ENCODE measurements around the gene TADA2A.
"Not testable (repeated sequence)": the region's sequence is repeated elsewhere in the genome, so short reads cannot be mapped to it uniquely, and the experiment has no call there.

The TADA2A gene

DNA sequence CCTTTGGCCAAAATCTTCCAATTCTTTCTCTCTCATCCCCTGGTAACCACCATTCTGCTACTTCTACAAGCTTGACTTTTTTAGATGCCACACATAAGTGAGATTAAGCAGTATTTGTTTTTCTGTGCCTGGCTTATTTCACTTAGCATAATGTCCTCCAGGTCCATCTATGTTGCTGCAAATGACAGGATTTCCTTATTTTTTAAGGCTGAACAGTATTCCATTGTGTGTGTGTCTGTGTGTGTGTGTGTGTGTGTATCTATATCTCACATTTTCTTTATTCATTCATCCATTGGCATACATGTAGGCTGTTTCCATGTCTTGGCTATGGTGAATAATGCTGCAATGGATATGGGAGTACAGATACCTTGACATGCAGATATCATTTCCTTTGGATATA is 6.2 kb upstream of the TADA2A start:
- DNase-seq (ENCODE audit: low read depth, low spot score): no peak

DNA sequence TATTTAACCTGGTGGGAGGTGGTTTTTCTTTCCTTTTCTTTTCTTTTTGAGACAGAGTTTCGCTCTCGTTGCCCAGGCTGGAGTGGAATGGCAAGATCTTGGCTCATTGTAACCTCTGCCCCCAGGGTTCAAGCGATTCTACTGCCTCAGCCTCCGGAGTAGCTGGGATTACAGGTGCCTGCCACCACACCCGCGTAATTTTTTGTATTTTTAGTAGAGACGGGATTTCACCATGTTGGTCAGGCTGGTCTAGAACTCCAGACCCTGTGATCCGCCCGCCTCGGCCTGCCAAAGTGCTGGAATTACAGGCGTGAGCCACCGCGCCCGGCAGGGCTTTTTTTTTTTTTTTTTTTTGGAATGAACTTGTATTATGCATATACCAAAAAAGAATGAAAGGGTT is 1.2 kb upstream of the TADA2A start:
- DNase-seq (ENCODE audit: low read depth, low spot score): not testable (repeated sequence)

DNA sequence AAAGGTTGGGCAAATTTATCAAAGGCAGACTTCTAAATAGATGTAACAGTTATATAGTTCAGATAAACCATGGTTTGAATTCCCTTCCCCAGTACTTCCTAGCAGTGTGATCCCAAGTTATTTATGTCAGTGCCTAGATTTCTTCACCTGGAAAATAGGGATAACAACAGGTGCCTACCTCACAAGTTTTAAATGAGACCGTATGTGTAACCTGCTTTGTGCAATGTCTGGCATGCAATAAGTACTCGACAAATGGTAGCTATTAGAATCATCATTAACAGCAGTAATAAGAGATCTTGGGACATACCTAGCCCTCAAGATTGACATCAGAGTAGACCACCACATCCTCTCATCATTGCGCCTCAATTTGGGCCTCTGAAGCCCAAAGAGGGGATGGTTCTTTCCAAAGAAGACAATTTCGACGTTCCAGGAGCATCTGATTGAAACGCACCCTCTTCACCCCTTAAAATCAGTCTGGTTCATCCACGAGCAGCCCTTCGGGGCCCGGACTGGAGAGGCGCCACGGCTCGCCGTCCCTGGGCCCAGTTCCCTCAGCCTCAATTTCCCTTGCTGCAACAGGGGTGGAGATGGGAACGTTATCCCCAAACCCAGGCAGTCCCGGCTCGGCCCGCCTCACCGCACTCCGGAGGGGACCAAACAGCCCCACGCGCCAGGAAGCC is 591 bp upstream of the TADA2A start:
- DNase-seq (ENCODE audit: low read depth, low spot score): no peak

DNA sequence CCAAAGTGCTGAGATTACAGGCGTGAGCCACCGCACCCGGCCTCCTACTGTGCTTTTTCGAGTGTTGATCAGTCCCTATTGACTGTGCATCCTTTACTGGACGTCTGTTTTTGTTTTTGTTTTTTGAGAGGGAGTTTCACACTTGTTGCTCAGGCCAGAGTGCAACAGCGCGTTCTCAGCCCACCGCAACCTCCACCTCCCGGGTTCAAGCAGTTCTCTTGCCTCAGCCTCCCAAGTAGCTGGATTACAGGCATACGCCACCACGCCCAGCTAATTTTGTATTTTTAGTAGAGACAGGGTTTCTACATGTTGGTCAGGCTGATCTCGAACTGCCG is 1.4 kb downstream of the TADA2A start:
- not testable (repeated sequence) for DNase-seq (ENCODE audit: low read depth, low spot score)

DNA sequence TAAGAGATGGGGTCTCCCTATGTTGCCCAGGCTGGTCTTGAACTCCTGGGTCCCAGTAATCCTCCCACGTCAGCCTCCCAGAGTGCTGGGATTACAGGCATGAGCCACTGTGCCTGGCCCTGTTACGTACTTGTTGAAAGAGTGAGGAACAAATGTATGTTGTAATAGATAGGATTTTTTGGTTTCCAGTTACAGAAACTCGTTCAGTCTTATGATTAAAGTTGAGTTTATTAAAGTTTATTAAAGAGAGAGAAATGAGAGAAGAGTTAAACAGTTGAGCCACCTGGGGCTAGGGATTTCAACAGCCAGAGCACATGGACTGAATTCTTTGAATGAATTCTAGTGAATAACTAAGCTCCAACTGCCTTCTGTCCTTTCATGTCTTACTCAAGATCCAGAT is 3.7 kb downstream of the TADA2A start:
- DNase-seq (ENCODE audit: low read depth, low spot score): no peak

DNA sequence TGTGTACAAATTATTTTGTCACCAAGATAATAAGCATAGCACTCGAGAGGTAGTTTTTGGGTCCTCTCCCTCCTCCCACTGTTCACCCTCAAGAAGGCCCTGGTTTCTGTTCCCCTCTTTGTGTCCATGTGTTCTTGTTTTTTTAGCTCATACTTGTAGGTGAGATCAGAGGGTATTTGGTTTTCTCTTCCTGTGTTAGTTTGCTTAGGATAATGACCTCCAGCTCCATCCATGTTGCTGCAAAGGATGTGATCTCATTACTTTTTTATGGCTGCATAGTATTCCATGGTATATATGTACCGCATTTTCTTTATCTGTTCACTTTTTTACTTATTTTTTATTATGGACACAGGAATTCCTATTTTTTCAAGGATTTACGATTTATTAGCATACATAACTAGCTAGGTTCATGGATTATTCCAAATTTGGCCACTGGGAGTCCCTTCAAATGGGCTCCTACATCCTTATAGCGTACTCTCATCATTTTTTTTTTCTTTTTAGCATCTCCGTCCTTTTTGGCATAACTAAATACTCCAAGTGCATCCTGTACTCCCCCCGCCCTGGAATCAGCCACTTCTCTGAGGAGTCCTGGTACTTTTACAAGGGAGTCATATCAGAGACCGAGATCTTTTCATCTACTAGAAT is 7.3 kb downstream of the TADA2A start:
- no peak for DNase-seq (ENCODE audit: low read depth, low spot score)

DNA sequence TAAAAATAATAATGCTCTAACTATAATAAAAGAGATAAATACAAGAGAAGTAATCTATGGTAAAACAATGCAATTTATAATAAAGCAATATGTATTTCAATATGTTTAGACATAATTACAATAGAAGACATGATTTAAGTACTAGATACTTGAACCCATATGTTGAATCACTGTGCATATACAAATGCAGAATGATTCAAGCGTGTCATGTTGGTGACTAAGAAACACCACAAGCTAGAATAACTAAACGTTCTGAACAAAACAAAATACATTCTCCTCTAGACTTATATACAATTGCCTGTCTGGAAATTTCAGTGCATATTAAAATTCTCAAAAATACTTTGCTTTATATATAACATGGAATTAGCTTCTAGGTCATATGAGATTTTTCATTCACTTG is 11.2 kb downstream of the TADA2A start:
- DNase-seq (ENCODE audit: low read depth, low spot score): peak; percentile 12

DNA sequence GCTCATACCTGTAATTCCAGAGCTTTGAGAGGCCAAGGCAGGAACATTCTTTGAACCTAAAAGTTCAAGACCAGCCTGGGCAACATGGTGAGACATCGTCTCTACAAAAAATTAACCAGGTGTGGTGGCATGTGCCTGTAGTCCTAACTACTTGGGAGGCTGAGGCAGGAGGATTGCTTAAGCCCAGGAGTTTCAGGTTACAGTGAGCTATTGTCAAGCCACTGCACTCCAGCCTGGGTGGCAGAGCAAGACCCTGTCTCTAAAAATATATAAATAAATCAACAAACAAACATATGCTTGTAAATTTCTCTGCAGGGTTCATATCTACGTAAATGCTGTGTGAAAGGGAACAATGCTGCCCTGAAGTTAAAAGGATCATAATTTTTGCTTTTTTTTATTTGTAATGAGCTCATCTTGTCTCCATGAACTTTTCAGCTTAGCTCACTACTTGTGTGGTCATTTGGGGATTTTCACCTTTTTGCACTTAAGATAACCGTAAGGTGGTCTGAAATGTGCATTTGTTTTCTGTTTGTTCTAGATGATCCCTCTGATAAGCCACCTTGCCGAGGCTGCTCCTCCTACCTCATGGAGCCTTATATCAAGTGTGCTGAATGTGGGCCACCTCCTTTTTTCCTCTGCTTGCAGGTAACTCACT is 16.4 kb downstream of the TADA2A start:
- no peak for DNase-seq (ENCODE audit: low read depth, low spot score)

DNA sequence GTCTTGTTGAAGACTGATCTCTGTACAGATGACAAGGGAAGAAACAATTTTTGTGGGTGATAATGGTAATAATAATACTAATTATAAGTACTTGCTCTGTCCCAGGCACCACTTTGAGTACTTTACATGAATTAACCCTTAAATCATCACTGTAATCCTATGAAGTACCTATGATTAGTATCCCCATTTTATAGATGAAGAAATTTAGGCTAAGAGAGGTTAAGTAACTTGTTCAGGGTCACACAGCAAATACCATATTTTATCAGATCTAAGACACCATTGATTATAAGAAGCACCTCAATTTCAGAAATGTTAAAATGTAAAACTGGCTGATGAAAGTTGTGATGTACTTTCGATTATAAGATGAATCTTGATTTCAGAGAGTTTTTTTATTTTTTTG is 18.6 kb downstream of the TADA2A start:
- DNase-seq (ENCODE audit: low read depth, low spot score): no peak

DNA sequence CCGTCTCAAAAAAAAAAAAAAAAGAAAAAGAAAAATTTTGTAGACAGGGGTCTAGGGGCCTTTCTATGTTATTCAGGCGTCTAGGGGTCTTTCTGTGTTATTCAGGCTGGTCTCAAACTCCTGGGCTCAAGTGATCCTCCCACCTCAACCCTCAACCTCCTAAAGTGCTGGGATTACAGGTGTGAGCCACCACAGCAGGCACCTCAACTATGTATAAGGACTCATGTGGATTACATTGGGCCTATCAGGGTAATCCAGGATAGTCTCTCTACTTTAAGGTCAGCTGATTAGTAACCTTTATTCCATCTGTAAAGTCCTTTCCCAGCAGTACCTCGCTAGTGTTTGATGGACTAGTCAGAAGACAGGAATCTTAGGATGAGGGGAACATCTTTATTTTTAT is 22.4 kb downstream of the TADA2A start:
- no peak for DNase-seq (ENCODE audit: low read depth, low spot score)

DNA sequence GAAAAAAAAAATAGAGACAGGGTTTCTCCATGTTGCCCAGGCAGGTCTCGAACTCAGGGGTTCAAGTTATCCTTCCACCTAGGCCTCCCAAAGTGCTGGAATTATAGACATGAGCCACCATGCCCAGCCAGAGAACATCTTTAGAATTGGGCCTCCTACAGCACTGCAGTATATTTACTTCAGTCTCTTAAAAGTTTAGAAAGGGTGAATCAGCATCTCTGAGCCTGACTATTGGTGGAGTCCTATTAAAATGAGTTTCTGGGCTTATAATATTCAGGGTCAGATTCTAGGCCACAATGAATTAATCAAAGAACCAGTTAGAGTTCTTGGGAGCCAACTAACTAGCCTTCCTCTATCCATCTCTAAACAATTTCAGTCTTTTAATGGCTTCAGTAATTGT is 22.8 kb downstream of the TADA2A start:
- no peak for DNase-seq (ENCODE audit: low read depth, low spot score)

DNA sequence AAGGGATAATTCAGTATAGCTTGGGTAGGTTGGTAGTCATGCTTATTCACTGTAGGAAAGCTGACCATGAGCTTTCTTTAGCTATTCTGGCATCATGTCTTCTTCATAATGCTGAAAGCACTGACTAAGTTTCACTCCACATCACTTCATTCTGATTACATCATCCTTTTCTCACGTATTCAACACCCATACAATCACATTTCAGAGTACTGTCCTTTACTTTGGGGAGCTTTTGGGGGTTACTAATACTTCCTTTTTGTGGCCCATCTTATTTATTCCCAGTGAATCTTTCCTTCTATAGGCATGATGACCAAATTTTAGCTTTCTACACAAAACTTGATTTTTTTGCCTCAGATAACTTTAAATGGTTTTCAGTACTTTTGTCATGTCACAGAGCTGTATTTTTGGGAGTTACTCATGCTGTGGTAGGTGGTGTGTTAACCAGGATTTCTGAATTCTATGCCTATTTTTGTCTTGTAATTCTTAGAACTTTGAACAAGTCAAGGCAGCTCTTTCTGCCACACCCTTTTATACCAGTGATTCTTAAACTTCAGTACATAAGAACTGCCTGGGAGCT is 23.5 kb downstream of the TADA2A start:
- peak; percentile 22 for DNase-seq (ENCODE audit: low read depth, low spot score)

DNA sequence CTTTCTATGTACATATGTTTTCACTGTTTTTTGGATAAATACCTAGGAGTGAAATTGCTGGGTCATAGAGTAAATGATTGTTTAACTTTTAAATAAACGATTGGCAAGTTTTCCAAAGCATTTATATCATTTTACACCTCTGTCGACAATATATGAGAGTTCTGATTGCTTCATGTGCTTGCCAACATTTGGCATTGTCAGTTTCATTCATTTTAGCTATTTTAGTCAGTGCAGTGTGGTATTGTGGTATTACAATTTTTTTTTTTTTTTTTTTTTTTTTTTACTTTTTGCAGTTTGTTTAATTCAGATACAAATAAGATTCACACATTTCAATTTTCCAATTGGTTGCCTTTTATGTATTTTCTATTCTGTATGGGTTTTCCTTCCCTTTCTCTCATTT is 26.0 kb downstream of the TADA2A start:
- no peak for DNase-seq (ENCODE audit: low read depth, low spot score)

DNA sequence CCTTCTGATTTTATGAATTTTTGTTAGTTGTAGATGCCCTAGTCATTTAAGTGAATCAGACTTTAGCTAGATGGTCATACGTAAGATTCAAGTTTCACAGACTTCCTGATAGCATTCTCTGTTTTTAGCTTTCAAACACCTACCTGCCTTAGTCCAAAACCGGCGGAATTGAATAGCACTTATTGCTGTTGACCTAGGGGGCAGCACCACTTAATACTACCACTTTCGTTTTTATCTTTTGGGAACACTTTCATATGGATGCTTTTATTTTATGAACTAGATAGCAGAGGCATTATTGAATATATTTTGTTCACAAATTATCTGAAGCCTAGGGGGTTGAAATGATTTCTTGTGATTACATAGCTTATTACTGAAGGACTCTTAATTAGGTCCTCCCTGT is 31.5 kb downstream of the TADA2A start:
- no peak for DNase-seq (ENCODE audit: low read depth, low spot score)

DNA sequence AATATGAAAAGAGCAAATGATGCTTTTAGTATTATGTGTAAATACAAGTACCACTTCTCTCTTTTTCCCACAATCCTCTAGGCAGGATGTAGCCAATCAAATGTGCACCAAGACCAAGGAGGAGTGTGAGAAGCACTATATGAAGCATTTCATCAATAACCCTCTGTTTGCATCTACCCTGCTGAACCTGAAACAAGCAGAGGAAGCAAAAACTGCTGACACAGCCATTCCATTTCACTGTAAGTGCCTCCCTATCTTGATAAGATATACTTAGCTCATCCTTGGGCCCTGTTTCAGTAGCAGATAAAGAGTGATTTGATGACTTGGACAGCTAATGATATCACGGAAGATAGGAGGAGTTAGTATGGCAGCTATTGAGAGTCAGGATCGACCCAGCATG is 33.7 kb downstream of the TADA2A start:
- no peak for DNase-seq (ENCODE audit: low read depth, low spot score)

DNA sequence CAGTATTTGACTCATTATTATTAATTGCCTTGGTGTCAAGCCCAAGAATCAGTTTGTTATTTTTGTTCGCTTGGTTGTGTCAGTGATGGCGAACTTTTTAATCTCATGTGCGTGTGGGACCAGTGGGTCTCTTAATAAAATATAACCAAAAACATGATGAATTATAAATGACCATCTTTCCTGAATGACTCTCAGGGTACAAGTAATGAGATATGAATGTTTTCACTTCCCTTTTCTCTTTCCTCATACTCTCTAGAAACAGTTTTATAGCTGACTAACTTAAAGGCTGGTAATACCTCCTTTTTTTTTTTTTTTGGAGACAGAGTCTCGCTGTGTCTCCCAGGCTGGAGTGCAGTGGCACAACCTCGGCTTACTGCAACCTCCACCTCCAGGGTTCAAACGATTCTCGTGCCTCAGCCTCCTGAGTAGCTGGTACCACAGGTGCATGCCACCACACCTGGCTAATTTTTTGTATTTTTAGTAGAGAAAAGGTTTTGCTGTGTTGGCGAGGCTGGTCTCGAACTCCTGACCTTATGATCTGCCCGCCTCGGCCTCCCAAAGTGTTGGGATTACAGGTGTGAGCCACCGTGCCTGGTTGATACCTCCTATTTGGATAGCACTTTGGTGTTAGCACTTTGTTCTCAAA is 34.8 kb downstream of the TADA2A start:
- not testable (repeated sequence) for DNase-seq (ENCODE audit: low read depth, low spot score)

DNA sequence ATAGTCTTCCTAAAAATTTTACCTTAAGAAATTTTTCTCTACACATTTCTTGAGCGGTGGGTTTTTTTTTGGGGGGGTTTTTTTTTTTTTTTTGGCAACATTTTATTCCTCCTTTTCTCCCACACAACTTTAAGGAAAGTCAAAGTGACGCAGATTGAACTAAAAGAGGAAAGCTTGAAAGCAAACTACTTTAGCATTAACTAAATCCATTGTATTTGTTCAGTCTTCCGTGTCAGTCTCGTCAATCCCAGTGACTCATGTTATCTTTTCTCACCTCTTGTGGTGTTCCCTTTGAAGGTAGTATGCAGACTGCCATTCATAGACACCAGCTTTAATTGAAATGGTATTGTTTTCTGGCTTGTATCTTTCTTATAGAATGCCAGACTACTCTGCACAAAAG is 39.3 kb downstream of the TADA2A start:
- DNase-seq (ENCODE audit: low read depth, low spot score): peak; percentile 86

DNA sequence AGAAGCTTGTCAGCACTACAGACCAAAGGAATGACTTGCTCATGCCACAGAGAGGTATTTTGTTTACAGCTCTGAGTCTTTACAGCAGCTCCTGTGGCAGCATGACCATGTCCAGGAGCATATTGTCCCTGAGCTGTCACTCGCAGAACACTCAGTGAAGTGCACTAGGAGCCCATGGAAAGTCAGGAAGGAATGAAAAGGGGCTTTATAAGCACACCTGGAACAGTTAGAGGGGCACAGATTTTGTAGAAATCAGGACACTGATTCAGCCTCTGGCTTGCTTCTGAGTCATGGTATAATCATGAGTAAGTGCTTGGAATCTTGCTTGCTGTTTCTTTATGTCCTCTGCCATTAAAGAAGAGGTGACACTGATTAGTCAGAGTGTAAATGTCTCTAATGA is 41.0 kb downstream of the TADA2A start:
- DNase-seq (ENCODE audit: low read depth, low spot score): peak; percentile 48

DNA sequence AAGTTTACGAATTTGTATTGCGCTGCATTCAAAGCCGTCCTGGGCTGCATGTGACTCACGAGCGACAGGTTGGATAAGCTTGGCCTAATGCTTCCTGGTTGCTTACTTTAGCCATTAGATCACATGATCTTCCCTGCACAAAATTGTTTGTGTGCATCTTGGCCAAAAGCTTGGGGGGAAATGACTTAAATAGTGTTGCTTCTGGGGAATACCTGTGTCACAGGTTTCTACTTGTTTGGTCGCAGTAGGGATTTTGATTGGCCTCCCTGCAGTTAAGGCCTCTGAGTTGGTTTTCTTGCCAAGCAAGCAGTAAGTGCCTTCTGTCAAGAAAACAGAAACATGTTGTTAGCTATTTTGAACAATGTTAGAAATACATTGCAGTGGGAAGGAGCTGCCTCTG is 43.4 kb downstream of the TADA2A start:
- peak; percentile 9 for DNase-seq (ENCODE audit: low read depth, low spot score)

DNA sequence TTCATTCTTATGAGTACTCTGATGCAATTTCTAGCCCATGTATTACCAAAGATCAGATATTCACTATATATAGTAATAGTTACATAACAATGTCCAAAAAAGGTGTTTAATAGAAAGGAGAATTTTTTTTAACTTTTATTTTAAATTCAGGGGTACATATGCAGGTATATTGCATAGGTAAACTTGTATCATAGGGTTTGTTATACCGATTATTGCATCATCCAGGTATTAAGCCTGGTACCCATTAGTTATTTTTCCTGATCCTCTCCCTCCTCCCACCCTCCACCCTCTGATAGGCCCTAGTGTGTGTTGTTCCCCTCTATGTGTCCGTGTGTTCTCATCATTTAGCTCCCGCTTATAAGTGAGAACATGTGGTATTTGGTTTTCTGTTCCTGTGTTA is 51.1 kb downstream of the TADA2A start:
- DNase-seq (ENCODE audit: low read depth, low spot score): not testable (repeated sequence)

DNA sequence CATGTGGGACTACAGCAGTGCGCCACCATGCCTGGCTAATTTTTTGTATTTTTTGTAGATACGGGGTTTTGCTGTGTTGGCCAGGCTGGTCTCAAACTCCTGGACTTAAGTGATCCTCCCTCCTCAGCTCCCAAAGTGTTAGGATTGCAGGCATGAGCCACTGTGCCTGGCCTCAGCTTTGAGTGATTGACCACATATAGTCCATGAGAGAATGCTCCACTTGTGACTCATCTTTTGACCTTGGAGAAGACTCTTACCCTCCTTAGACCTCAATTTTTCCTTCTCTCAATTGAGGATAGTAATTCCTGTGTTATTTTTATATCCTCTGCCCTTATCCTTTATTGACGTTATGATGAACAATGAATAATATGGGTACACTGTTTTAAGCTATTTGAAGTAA is 52.1 kb downstream of the TADA2A start:
- peak; percentile 45 for DNase-seq (ENCODE audit: low read depth, low spot score)

DNA sequence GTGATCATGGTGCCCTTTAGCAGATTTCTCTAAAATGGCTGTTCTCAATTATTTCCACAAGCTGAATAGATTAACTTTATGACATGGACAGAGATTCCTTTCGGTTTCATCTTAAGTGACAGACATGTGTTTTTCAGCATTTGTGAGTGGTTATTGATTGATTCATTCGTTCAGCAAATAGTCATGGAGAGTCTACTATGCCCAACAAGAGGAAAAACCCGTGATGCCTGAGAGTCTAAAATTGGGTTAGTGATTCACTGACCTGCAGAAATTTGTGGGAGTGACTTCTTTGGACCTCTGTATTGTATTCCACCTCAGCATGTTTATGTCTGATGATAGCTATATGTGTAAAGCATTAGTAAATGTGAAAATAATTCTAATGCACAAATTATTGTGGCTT is 55.0 kb downstream of the TADA2A start:
- DNase-seq (ENCODE audit: low read depth, low spot score): no peak
